GM15510 (cell line): ENCODE measurements around the gene ZBTB20.

ENCODE experiments used
- POLR2A ChIP-seq: IDR thresholded peaks from 3 replicates; pipeline ENCODE4 v1.6.1; 2011; ENCODE audit warnings: borderline replicate concordance; ENCODE audit not compliant: insufficient read length; ENCODE audit errors: extremely low read depth

ZBTB20 gene

GRCh38 chr3:114794894-114795630 lies 352.0 kb downstream of the ZBTB20 start:
- TF ChIP-seq POLR2A: no peak

GRCh38 chr3:114792159-114792918 lies 354.7 kb downstream of the ZBTB20 start:
- TF ChIP-seq POLR2A: no peak

- no peak for TF ChIP-seq POLR2A
Measured at GRCh38 chr3:114790752-114791151, 356.3 kb downstream of the ZBTB20 start.

- TF ChIP-seq POLR2A: no peak
Measured at GRCh38 chr3:114789803-114790202, 357.3 kb downstream of the ZBTB20 start.

- no peak for TF ChIP-seq POLR2A
Measured at GRCh38 chr3:114775395-114775794, 371.7 kb downstream of the ZBTB20 start.

GRCh38 chr3:114770874-114771273 lies 376.2 kb downstream of the ZBTB20 start:
- TF ChIP-seq POLR2A: no peak

- TF ChIP-seq POLR2A: no peak
Measured at GRCh38 chr3:114764056-114764492, 383.0 kb downstream of the ZBTB20 start.

- no peak for TF ChIP-seq POLR2A
Measured at GRCh38 chr3:114762144-114762543, 384.9 kb downstream of the ZBTB20 start.

- no peak for TF ChIP-seq POLR2A
Measured at GRCh38 chr3:114760679-114761078, 386.4 kb downstream of the ZBTB20 start.

GRCh38 chr3:114758831-114759699 lies 388.0 kb downstream of the ZBTB20 start:
- TF ChIP-seq POLR2A: no peak

- no peak for TF ChIP-seq POLR2A
Measured at GRCh38 chr3:114756506-114757279, 390.4 kb downstream of the ZBTB20 start.

GRCh38 chr3:114746502-114746901 lies 400.6 kb downstream of the ZBTB20 start:
- TF ChIP-seq POLR2A: no peak

GRCh38 chr3:114745322-114746240 lies 401.5 kb downstream of the ZBTB20 start:
- no peak for TF ChIP-seq POLR2A
